GM12891 (cell line): ENCODE measurements around the gene FOXB1.
A peak's percentile ranks its signal among the peaks of the same experiment; 100 is the strongest.

Source experiments
- DNase-seq: peaks from one replicate; pipeline ENCODE4 v3.0.0; 2011; ENCODE audit warnings: low spot score; ENCODE audit not compliant: insufficient read length
- FAIRE-seq: peaks from 2 replicates; lab custom pipeline; 2011; peaks lifted over from hg19 to GRCh38; lab: Jason Lieb, UNC
- PAX5 ChIP-seq: IDR thresholded peaks from 2 replicates; pipeline ENCODE4 v1.6.1; 2011; ENCODE audit warnings: low read length, moderate library complexity, mild to moderate bottlenecking; ENCODE audit not compliant: insufficient read depth, severe bottlenecking
- POLR2A ChIP-seq: IDR thresholded peaks from 2 replicates; pipeline ENCODE4 v1.6.1; 2011; ENCODE audit warnings: low read depth, low read length, control low read depth
- POLR2AphosphoS5 ChIP-seq: IDR thresholded peaks from 2 replicates; pipeline ENCODE4 v1.6.1; 2011; ENCODE audit warnings: low read depth, low read length, control low read depth
- POU2F2 ChIP-seq: IDR thresholded peaks from 2 replicates; pipeline ENCODE4 v1.6.1; 2011; ENCODE audit warnings: low read depth, mild to moderate bottlenecking, control low read depth, low read length, moderate library complexity
- SPI1 ChIP-seq: IDR thresholded peaks from 2 replicates; pipeline ENCODE4 v1.6.1; 2011; ENCODE audit warnings: low read depth, low read length, control low read depth
- TAF1 ChIP-seq: IDR thresholded peaks from 2 replicates; pipeline ENCODE4 v1.6.1; 2011; ENCODE audit warnings: low read depth, low read length, control low read depth

Gene FOXB1

GRCh38 chr15:59991834-59992233 lies 12.3 kb upstream of the FOXB1 start:
- DNase-seq: no peak
- no peak for FAIRE-seq
- TF ChIP-seq POU2F2 (no peak), PAX5 (no peak), TAF1 (no peak), SPI1 (no peak), POLR2A (no peak), POLR2AphosphoS5 (no peak)

GRCh38 chr15:59993041-59993750 lies 10.9 kb upstream of the FOXB1 start:
- TF ChIP-seq POU2F2 (no peak), TAF1 (no peak), POLR2AphosphoS5 (no peak), SPI1 (no peak), PAX5 (no peak), POLR2A (no peak)
- no peak for FAIRE-seq

GRCh38 chr15:59993950-59994401 lies 10.1 kb upstream of the FOXB1 start:
- no peak for DNase-seq
- no peak for FAIRE-seq
- TF ChIP-seq TAF1: no peak
- no peak for TF ChIP-seq POLR2AphosphoS5
- TF ChIP-seq PAX5: no peak
- no peak for TF ChIP-seq SPI1
- no peak for TF ChIP-seq POLR2A
- no peak for TF ChIP-seq POU2F2

More at GRCh38 chr15:59993041-59993750, 10.9 kb upstream of the FOXB1 start:
- DNase-seq: no peak

GRCh38 chr15:59994526-59994887 lies 9.6 kb upstream of the FOXB1 start:
- TF ChIP-seq POU2F2: no peak
- FAIRE-seq (no peak), DNase-seq (no peak)

GRCh38 chr15:59994888-59995557 lies 9.1 kb upstream of the FOXB1 start:
- DNase-seq (no peak), FAIRE-seq (no peak)
- no peak for TF ChIP-seq SPI1
- no peak for TF ChIP-seq TAF1
- TF ChIP-seq POU2F2: no peak
- no peak for TF ChIP-seq POLR2A
- no peak for TF ChIP-seq PAX5
- no peak for TF ChIP-seq POLR2AphosphoS5

GRCh38 chr15:59995568-59996297 lies 8.4 kb upstream of the FOXB1 start:
- DNase-seq (no peak), FAIRE-seq (no peak)
- no peak for TF ChIP-seq POU2F2
- no peak for TF ChIP-seq TAF1
- TF ChIP-seq POLR2AphosphoS5: no peak
- no peak for TF ChIP-seq POLR2A
- TF ChIP-seq SPI1: no peak
- TF ChIP-seq PAX5: no peak

- FAIRE-seq (no peak), DNase-seq (no peak)
- TF ChIP-seq PAX5 (no peak), POLR2AphosphoS5 (no peak), TAF1 (no peak), SPI1 (no peak), POU2F2 (no peak), POLR2A (no peak)
These were observed 7.6 kb upstream of the FOXB1 start for GRCh38 chr15:59996298-59997041.

- DNase-seq: no peak
- TF ChIP-seq TAF1 (no peak), PAX5 (no peak), POU2F2 (no peak), POLR2AphosphoS5 (no peak), POLR2A (no peak), SPI1 (no peak)
- FAIRE-seq: peak; percentile 68
These were observed 6.9 kb upstream of the FOXB1 start for GRCh38 chr15:59997070-59997701.

- DNase-seq: no peak
- TF ChIP-seq POU2F2 (no peak), TAF1 (no peak), PAX5 (no peak), SPI1 (no peak), POLR2AphosphoS5 (no peak)
- FAIRE-seq: no peak
These were observed 5.7 kb upstream of the FOXB1 start for GRCh38 chr15:59998305-59998949.
